Memory B cell (primary cell): ENCODE measurements around the gene KLF6.

Experiments used
- ATAC-seq: fragments of 150-1000 bp; cut with Tn5 transposase; 2 replicates; pipeline ENCODE4 v1.10.0; 2021; ENCODE audit warnings: low read depth, mild to moderate bottlenecking, moderate library complexity
- DNase-seq, 2 donors: peaks; one replicate each; pipeline ENCODE4 v3.0.0; 2022; ENCODE audit warnings: low spot score in 2 of 2
- H3K27ac Mint-ChIP-seq: one replicate; pipeline ENCODE4 v1.8.0; 2022; ENCODE audit warnings: mild to moderate bottlenecking, moderate library complexity, mixed read lengths
- H3K27me3 Mint-ChIP-seq: one replicate; pipeline ENCODE4 v1.8.0; 2022; ENCODE audit warnings: mixed read lengths
- H3K36me3 Mint-ChIP-seq: one replicate; pipeline ENCODE4 v1.8.0; 2022; ENCODE audit warnings: mild to moderate bottlenecking, mixed read lengths
- H3K4me1 Mint-ChIP-seq: one replicate; pipeline ENCODE4 v1.8.0; 2022; ENCODE audit warnings: mixed read lengths
- H3K4me3 Mint-ChIP-seq: one replicate; pipeline ENCODE4 v1.8.0; 2022; ENCODE audit warnings: mild to moderate bottlenecking, moderate library complexity, mixed read lengths
- H3K9me3 Mint-ChIP-seq: one replicate; pipeline ENCODE4 v1.8.0; 2022; ENCODE audit warnings: mixed read lengths

KLF6 gene

GRCh38 chr10:3805201-3805790 lies 20.3 kb upstream of the KLF6 start:
- ATAC-seq (peak; percentile 84), DNase-seq (peak in 1 of 2 donors; percentile 67)
- Mint-ChIP-seq H3K27me3 (no peaks in the 10 kb centered on the region), H3K36me3 (no peaks in the 10 kb centered on the region), H3K9me3 (no peaks in the 10 kb centered on the region), H3K4me3 (peak overlapping the region; percentile 54), H3K4me1 (peaks cover 36% of the 10 kb centered on the region), H3K27ac (peak overlapping the region; percentile 97)

- peak overlapping the region; percentile 35 for H3K4me3 Mint-ChIP-seq
- no peak for DNase-seq
- H3K4me1 Mint-ChIP-seq = peaks cover 35% of the 10 kb centered on the region
- H3K36me3 Mint-ChIP-seq = no peaks in the 10 kb centered on the region
- peak overlapping the region; percentile 97 for H3K27ac Mint-ChIP-seq
- ATAC-seq = peak; percentile 3
- H3K27me3 Mint-ChIP-seq = no peaks in the 10 kb centered on the region
- H3K9me3 Mint-ChIP-seq = no peaks in the 10 kb centered on the region
These were observed 19.1 kb upstream of the KLF6 start for GRCh38 chr10:3803927-3804741.

DNA sequence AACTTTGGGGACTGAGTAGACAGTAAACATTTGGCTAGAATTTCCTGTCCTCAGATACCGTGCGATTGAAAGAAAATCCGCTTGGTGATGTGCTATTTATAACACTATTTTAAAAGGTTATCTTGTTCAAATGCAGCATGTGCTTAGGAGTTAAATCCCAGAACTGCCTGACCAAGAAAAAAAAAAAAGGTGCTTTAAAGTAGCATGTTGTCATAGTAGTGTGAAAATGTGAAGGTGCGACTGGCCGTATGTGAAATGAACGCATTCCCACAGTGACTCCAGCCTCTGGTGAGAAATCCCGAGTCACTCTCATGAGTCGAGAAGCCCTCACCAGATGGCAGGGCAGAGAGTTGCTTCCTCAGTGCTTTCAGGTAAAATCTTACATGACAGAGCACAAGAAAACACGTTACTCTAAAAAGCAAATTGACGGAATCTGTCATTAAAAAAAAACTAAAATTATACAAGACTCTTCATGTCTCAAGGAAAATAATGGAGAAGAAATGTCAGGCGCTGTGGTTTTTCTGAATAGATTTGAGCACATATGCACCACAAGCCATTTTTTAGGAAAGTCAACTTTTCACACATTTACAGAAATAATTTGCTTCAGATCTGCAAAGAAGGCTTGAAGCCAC lies 18.4 kb upstream of the KLF6 start:
- Mint-ChIP-seq H3K27me3 (no peaks in the 10 kb centered on the region), H3K4me1 (peaks cover 29% of the 10 kb centered on the region), H3K4me3 (no peak overlapping the region), H3K36me3 (no peaks in the 10 kb centered on the region), H3K9me3 (no peaks in the 10 kb centered on the region), H3K27ac (peak overlapping the region; percentile 97)
- DNase-seq = no peak
- ATAC-seq = no peak

- Mint-ChIP-seq H3K4me3 (no peak overlapping the region), H3K27ac (no peak overlapping the region), H3K4me1 (peaks cover 28% of the 10 kb centered on the region), H3K27me3 (peaks cover 1% of the 10 kb centered on the region), H3K9me3 (no peaks in the 10 kb centered on the region), H3K36me3 (no peaks in the 10 kb centered on the region)
- DNase-seq = no peak
- ATAC-seq = no peak
These were observed 17.7 kb upstream of the KLF6 start for GRCh38 chr10:3802526-3803265.

DNA sequence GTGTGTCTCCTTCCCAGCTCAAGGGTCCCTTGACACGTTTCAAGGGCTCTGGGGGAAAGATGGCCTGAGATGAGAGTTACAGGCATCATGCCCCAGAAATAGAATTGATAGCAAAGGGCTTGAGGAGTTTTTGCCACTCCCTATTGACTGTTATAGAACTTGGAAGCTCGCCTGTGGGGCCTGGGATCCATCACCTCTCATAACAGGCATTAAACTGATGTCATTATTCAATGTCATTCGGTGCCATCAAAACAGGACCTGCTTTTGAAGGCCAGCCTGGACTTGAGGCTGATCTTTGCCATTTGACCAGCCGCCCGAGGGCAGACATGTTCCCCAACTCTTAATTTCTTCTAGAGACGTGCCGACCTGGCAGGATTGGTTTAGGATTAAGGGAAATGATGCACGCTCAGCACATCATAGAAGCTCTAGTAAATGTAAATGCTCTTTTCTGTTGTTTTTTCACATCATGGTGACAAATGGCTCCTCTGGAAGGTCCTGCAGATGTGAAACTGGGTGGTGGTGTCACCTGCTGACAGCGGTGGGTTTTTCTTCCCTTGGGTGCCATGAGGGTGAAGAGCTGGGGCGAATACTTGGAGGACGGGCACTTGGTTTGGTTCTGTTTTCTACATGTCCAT lies 16.7 kb upstream of the KLF6 start:
- ATAC-seq = no peak
- no peak overlapping the region for H3K4me3 Mint-ChIP-seq
- no peaks in the 10 kb centered on the region for H3K36me3 Mint-ChIP-seq
- H3K9me3 Mint-ChIP-seq = no peaks in the 10 kb centered on the region
- H3K27ac Mint-ChIP-seq = no peak overlapping the region
- no peak for DNase-seq
- H3K4me1 Mint-ChIP-seq = peaks cover 18% of the 10 kb centered on the region
- peaks cover 1% of the 10 kb centered on the region for H3K27me3 Mint-ChIP-seq

- H3K27me3 Mint-ChIP-seq = peaks cover 1% of the 10 kb centered on the region
- ATAC-seq (no peak), DNase-seq (no peak)
- H3K4me1 Mint-ChIP-seq = peaks cover 10% of the 10 kb centered on the region
- H3K36me3 Mint-ChIP-seq = no peaks in the 10 kb centered on the region
- H3K4me3 Mint-ChIP-seq = no peak overlapping the region
- no peak overlapping the region for H3K27ac Mint-ChIP-seq
- H3K9me3 Mint-ChIP-seq = no peaks in the 10 kb centered on the region
These were observed 15.6 kb upstream of the KLF6 start for GRCh38 chr10:3800586-3800985.

DNA sequence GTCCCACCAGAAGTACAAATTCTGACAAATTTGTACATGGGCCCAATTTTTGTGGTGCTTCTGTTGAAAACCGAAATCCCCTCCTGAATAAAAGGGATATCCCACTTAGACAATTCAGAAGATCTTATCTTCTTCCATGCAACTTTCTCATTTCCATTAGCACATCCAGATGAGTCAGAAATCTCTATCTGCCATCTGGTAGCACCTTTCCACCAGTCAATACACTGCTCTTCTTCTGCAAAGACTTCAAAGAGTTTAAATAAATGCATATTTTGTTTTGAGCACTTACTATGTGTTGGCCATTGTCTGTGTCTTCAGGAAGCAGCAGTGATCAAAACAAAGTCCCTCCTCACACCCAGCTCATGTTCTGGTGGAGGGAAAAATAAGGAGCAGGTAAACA lies 12.7 kb upstream of the KLF6 start:
- H3K9me3 Mint-ChIP-seq = no peaks in the 10 kb centered on the region
- ATAC-seq (no peak), DNase-seq (no peak)
- no peak overlapping the region for H3K4me3 Mint-ChIP-seq
- H3K4me1 Mint-ChIP-seq = peaks cover 5% of the 10 kb centered on the region
- peaks cover 1% of the 10 kb centered on the region for H3K27me3 Mint-ChIP-seq
- no peaks in the 10 kb centered on the region for H3K36me3 Mint-ChIP-seq
- no peak overlapping the region for H3K27ac Mint-ChIP-seq

- Mint-ChIP-seq H3K4me3 (no peak overlapping the region), H3K36me3 (peaks cover 7% of the 10 kb centered on the region), H3K4me1 (peaks cover 10% of the 10 kb centered on the region), H3K27me3 (peaks cover 1% of the 10 kb centered on the region), H3K27ac (no peak overlapping the region), H3K9me3 (peaks cover 6% of the 10 kb centered on the region)
- no peak for ATAC-seq
- DNase-seq = no peak
These were observed 8.5 kb upstream of the KLF6 start for GRCh38 chr10:3793553-3793952.

DNA sequence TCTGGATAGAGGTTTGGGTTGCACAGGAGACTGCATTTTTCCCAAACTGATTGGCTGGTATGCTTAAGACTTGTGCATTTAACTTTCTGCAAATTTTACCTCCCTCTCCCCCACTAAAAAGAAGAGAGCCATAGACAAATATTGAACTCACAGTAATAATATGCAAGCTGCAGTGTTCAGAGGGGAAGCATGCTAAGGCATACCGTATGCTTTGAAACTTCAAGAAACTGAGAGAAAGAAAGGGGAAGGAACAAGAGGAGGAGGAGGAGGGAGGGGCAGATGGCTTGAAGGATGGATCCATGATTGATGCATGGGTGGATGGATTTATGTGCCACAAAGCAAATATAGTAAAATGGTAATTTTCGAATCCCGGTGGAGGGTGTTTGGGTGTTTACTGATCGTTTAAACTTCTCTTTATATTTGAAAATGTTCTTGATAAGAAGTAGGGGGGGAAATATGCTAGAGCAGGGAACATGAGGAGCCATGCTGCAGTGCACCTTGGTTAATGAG lies 7.8 kb upstream of the KLF6 start:
- Mint-ChIP-seq H3K27me3 (no peaks in the 10 kb centered on the region), H3K27ac (no peak overlapping the region), H3K4me3 (no peak overlapping the region), H3K4me1 (peaks cover 10% of the 10 kb centered on the region), H3K36me3 (peaks cover 7% of the 10 kb centered on the region), H3K9me3 (peaks cover 6% of the 10 kb centered on the region)
- ATAC-seq (peak; percentile 75), DNase-seq (no peak)

GRCh38 chr10:3791974-3792633 lies 7.1 kb upstream of the KLF6 start:
- peaks cover 6% of the 10 kb centered on the region for H3K9me3 Mint-ChIP-seq
- H3K27ac Mint-ChIP-seq = no peak overlapping the region
- no peak overlapping the region for H3K4me3 Mint-ChIP-seq
- no peaks in the 10 kb centered on the region for H3K27me3 Mint-ChIP-seq
- ATAC-seq = peak; percentile 54
- no peak for DNase-seq
- peaks cover 7% of the 10 kb centered on the region for H3K36me3 Mint-ChIP-seq
- peaks cover 10% of the 10 kb centered on the region for H3K4me1 Mint-ChIP-seq

DNA sequence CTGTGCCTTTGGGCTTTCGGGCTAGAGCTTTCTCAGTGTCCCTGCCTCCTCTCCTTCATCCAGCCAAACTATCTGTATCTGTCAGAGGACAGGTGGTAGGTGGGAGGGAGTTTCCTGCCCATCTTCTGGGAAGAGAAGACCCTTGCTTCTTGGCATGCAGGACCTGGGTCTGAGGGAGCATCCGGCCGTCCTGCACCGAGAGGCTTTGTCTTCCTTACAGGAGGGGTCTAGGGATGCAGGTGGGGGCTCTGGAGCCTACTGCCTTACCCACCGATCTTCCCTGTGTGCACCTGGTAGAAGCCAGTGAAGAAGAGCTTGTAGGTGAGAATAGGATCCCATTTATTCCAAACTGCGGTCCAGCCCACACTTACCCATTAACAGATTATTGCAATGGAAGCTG lies 5.8 kb upstream of the KLF6 start:
- Mint-ChIP-seq H3K4me3 (no peak overlapping the region), H3K9me3 (peaks cover 6% of the 10 kb centered on the region), H3K27me3 (no peaks in the 10 kb centered on the region), H3K36me3 (peaks cover 7% of the 10 kb centered on the region), H3K27ac (no peak overlapping the region), H3K4me1 (peaks cover 11% of the 10 kb centered on the region)
- no peak for ATAC-seq
- no peak for DNase-seq

DNA sequence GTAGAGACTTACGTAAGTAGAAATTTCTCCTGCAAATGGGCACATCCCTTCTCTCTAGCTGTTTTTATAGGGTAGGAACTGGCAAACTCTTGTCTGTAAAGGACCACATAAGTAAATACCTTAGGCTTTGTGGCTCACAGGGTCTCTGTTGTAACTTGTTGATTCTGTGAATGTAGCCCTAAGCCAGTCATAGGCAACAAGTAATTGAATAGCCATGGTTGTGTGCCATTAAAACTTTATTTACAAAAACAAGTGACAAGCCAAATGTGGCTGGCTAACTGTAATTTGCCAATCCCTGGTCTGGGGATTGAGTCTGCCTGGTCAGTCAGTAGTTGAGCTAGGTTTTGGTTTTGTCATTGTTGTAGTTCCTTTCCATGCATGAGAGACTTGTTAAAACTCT lies 5.3 kb upstream of the KLF6 start:
- H3K9me3 Mint-ChIP-seq = peaks cover 6% of the 10 kb centered on the region
- ATAC-seq (no peak), DNase-seq (no peak)
- H3K27ac Mint-ChIP-seq = no peak overlapping the region
- peaks cover 7% of the 10 kb centered on the region for H3K36me3 Mint-ChIP-seq
- no peaks in the 10 kb centered on the region for H3K27me3 Mint-ChIP-seq
- peaks cover 13% of the 10 kb centered on the region for H3K4me1 Mint-ChIP-seq
- H3K4me3 Mint-ChIP-seq = no peak overlapping the region

DNA sequence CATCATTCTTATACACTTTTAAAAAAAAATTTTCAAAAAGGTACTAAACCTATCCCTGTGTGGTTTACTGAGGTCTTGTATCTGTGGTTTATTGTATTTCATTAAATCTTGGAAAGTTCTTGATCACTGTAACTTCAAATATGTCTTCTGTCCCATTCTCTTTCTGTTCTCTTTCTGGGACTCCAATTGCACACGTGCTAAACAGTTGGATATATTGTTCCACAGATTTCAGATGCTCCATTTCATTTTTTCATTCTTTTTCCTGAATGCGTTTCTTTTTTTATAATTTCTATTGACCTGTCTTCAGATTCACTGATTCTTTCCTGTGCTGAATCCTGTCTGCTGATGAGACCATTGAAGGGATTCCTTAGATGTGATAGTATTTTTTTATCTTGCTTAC lies 4.6 kb upstream of the KLF6 start:
- Mint-ChIP-seq H3K27ac (no peak overlapping the region), H3K4me3 (no peak overlapping the region)
- ATAC-seq = no peak

More for the DNA sequence above, 4.6 kb upstream of the KLF6 start:
- Mint-ChIP-seq H3K36me3 (peaks cover 7% of the 10 kb centered on the region), H3K9me3 (peaks cover 6% of the 10 kb centered on the region), H3K27me3 (no peaks in the 10 kb centered on the region), H3K4me1 (peaks cover 13% of the 10 kb centered on the region)
- no peak for DNase-seq
